T47D (cell line): ENCODE data around the gene BLID.

Source experiments
- DNase-seq, 2 experiments: peaks; one replicate each; pipeline versions ENCODE4 v3.0.0 to v3.0.0-alpha.2; 2011 to 2012; ENCODE audit warnings: low read depth in 1 of 2, low spot score in 1 of 2
- JUND ChIP-seq: IDR thresholded peaks from 2 replicates; pipeline ENCODE4 v1.6.1; 2012; ENCODE audit warnings: low read depth
- in situ Hi-C: cut with HindIII; loops from 2 replicates; pipeline ENCODE4 v1.10.0; 2016; ENCODE audit warnings: low sequenced_read_pairs, low pct_unique_long_range_greater_than_20kb

The BLID gene

GRCh38 chr11:122081073-122081472, 34.9 kb downstream of the BLID start:
- in situ Hi-C loops: no loop called here
- no peak for DNase-seq
- no peak for TF ChIP-seq JUND

- no peak for DNase-seq
- TF ChIP-seq JUND: no peak
Measured at GRCh38 chr11:122077459-122077858, 38.6 kb downstream of the BLID start.

GRCh38 chr11:122076512-122077120, 39.4 kb downstream of the BLID start:
- in situ Hi-C loops: no loop called here
- TF ChIP-seq JUND: no peak
- no peak for DNase-seq

More at GRCh38 chr11:122077459-122077858, 38.6 kb downstream of the BLID start:
- in situ Hi-C loops: no loop called here

- no peak for DNase-seq
- TF ChIP-seq JUND: no peak
- in situ Hi-C loops: no loop called here
Measured at GRCh38 chr11:122075016-122075415, 41.0 kb downstream of the BLID start.

GRCh38 chr11:122074022-122074421, 42.0 kb downstream of the BLID start:
- in situ Hi-C loops: no loop called here
- DNase-seq: no peak
- TF ChIP-seq JUND: no peak

- in situ Hi-C loops: no loop called here
- no peak for TF ChIP-seq JUND
- no peak for DNase-seq
Measured at GRCh38 chr11:122071709-122072202, 44.3 kb downstream of the BLID start.

- TF ChIP-seq JUND: no peak
- in situ Hi-C loops: no loop called here
- DNase-seq: no peak
Measured at GRCh38 chr11:122069707-122070360, 46.2 kb downstream of the BLID start.

- DNase-seq: no peak
- TF ChIP-seq JUND: no peak
- in situ Hi-C loops: no loop called here
Measured at GRCh38 chr11:122068837-122069236, 47.2 kb downstream of the BLID start.

- in situ Hi-C loops: no loop called here
- no peak for TF ChIP-seq JUND
- no peak for DNase-seq
Measured at GRCh38 chr11:122068141-122068540, 47.9 kb downstream of the BLID start.
